ENCODE results near the gene PFKP.

PFKP gene

DNA sequence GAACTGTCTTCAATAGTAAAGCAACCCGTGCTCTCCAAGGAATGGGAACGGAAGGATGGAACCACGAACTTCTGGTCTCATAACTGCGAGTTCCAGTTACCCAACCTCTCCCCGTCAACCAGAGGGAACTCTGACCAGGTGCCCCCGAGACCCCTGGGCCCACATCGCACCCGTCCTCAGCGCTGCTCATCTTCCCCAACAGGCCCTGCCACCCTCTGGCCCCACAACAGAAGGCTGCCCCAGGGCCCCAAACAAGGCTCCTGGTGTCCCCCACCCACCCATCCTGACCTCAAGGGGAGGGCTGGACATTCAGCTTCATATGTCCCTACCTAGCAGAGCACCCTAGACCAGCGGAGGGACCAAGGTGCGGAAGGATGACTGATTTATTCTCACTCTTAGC lies 82.6 kb downstream of the PFKP start:
- H3K4me1 ChIP-seq (ENCODE audit: control insufficient read depth, insufficient read depth, low read length) = no peaks in the 10 kb centered on the region
- peaks cover 24 to 98% of the 10 kb centered on the region in 2 experiments for H3K36me3 ChIP-seq (ENCODE audit: control insufficient read depth in 2 of 2, insufficient read depth in 1 of 2, low read length in 2 of 2)
- ChIA-PET POLR2A (no interaction called here), CTCF (interaction anchor here (0.7 kb wide), 1 partner anchor 30 kb away, joined by 3 read pairs; no protein-coding TSS in a partner anchor)
- H3K27ac ChIP-seq (ENCODE audit: extremely low read depth, low read depth, low read length) = no peak overlapping the region
- no peaks in the 10 kb centered on the region for H3K9me3 ChIP-seq (ENCODE audit: control insufficient read depth, insufficient read depth, low read depth, low read length)
- H3K4me3 ChIP-seq (ENCODE audit: low read depth, low read length) = no peak overlapping the region
- TF ChIP-seq ZNF768 (tag by site-specific recombination; IDR thresholded peaks at IDR 0.05) = no peak
- no peak for TF ChIP-seq ZSCAN16 (tag by site-specific recombination; IDR thresholded peaks at IDR 0.05)
- no peak for TF ChIP-seq ZNF664 (tag by site-specific recombination; IDR thresholded peaks at IDR 0.05)
- no peak for TF ChIP-seq ZNF184 (tag by site-specific recombination; IDR thresholded peaks at IDR 0.05)
- no peak for TF ChIP-seq ZFP69B (tag by site-specific recombination; IDR thresholded peaks at IDR 0.05)
- no peak for TF ChIP-seq ZNF138 (tag by site-specific recombination; IDR thresholded peaks at IDR 0.05; ENCODE audit: borderline replicate concordance)
- TF ChIP-seq ZNF610 (tag by site-specific recombination; IDR thresholded peaks at IDR 0.05; ENCODE audit: borderline replicate concordance) = no peak
- no peak for TF ChIP-seq ZNF23 (tag by site-specific recombination; IDR thresholded peaks at IDR 0.05; ENCODE audit: borderline replicate concordance)
- no peak for TF ChIP-seq ZNF701 (tag by site-specific recombination; IDR thresholded peaks at IDR 0.05)
- TF ChIP-seq, protein P1, sequence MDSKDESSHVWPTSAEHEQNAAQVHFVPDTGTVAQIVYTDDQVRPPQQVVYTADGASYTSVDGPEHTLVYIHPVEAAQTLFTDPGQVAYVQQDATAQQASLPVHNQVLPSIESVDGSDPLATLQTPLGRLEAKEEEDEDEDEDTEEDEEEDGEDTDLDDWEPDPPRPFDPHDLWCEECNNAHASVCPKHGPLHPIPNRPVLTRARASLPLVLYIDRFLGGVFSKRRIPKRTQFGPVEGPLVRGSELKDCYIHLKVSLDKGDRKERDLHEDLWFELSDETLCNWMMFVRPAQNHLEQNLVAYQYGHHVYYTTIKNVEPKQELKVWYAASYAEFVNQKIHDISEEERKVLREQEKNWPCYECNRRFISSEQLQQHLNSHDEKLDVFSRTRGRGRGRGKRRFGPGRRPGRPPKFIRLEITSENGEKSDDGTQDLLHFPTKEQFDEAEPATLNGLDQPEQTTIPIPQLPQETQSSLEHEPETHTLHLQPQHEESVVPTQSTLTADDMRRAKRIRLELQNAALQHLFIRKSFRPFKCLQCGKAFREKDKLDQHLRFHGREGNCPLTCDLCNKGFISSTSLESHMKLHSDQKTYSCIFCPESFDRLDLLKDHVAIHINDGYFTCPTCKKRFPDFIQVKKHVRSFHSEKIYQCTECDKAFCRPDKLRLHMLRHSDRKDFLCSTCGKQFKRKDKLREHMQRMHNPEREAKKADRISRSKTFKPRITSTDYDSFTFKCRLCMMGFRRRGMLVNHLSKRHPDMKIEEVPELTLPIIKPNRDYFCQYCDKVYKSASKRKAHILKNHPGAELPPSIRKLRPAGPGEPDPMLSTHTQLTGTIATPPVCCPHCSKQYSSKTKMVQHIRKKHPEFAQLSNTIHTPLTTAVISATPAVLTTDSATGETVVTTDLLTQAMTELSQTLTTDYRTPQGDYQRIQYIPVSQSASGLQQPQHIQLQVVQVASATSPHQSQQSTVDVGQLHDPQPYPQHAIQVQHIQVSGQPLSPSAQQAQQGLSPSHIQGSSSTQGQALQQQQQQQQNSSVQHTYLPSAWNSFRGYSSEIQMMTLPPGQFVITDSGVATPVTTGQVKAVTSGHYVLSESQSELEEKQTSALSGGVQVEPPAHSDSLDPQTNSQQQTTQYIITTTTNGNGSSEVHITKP (tag by site-specific recombination; IDR thresholded peaks at IDR 0.05) = no peak
- no peak for TF ChIP-seq ZSCAN30 (tag by site-specific recombination; IDR thresholded peaks at IDR 0.05)

DNA sequence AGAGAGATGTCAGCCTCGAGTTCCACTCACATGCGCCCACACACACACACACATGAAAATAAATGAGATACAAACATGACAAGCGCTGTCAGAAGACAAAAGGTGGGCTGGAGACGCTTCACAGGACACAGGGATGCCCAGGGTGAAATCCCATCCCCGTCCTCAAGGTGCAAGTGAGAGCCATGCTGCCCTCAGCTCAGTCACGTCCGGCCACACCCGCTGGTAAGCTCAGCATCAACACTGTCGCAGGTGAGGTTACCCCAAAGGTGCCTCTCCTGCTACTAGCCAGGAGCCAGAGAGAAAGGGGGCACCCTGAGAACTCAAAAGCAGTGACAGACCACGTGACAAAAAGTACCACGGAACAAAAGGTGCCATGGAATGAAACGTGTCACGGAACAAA lies 83.0 kb downstream of the PFKP start:
- Histone ChIP-seq H3K27ac (ENCODE audit: extremely low read depth, low read depth, low read length) (no peak overlapping the region), H3K4me3 (ENCODE audit: low read depth, low read length) (no peak overlapping the region), H3K9me3 (ENCODE audit: control insufficient read depth, insufficient read depth, low read depth, low read length) (no peaks in the 10 kb centered on the region), H3K36me3 (ENCODE audit: control insufficient read depth in 2 of 2, insufficient read depth in 1 of 2, low read length in 2 of 2) (peaks cover 23 to 98% of the 10 kb centered on the region in 2 experiments), H3K4me1 (ENCODE audit: control insufficient read depth, insufficient read depth, low read length) (no peaks in the 10 kb centered on the region)
- ChIA-PET CTCF (interaction anchor here (0.7 kb wide), 1 partner anchor 31 kb away, joined by 3 read pairs; no protein-coding TSS in a partner anchor), POLR2A (no interaction called here)
- TF ChIP-seq ZNF544 (tag by site-specific recombination; IDR thresholded peaks at IDR 0.05) (no peak), ZNF623 (tag by site-specific recombination; IDR thresholded peaks at IDR 0.05) (no peak), ZSCAN16 (tag by site-specific recombination; IDR thresholded peaks at IDR 0.05) (no peak), ZNF221 (tag by site-specific recombination; IDR thresholded peaks at IDR 0.05; ENCODE audit: borderline replicate concordance) (no peak), BCL11B (tag by site-specific recombination; IDR thresholded peaks at IDR 0.05; ENCODE audit: low read depth) (no peak), SP3 (tag by site-specific recombination; IDR thresholded peaks at IDR 0.05) (no peak), ZNF416 (tag by site-specific recombination; IDR thresholded peaks at IDR 0.05) (no peak), ZNF302 (tag by site-specific recombination; IDR thresholded peaks at IDR 0.05; ENCODE audit: low read depth) (no peak), WT1 (tag by site-specific recombination; IDR thresholded peaks at IDR 0.05) (no peak), ZNF571 (tag by site-specific recombination; IDR thresholded peaks at IDR 0.05) (no peak)
- TF ChIP-seq, protein P2, sequence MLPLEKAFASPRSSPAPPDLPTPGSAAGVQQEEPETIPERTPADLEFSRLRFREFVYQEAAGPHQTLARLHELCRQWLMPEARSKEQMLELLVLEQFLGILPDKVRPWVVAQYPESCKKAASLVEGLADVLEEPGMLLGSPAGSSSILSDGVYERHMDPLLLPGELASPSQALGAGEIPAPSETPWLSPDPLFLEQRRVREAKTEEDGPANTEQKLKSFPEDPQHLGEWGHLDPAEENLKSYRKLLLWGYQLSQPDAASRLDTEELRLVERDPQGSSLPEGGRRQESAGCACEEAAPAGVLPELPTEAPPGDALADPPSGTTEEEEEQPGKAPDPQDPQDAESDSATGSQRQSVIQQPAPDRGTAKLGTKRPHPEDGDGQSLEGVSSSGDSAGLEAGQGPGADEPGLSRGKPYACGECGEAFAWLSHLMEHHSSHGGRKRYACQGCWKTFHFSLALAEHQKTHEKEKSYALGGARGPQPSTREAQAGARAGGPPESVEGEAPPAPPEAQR (tag by site-specific recombination; IDR thresholded peaks at IDR 0.05) = no peak
- TF ChIP-seq, protein P3, sequence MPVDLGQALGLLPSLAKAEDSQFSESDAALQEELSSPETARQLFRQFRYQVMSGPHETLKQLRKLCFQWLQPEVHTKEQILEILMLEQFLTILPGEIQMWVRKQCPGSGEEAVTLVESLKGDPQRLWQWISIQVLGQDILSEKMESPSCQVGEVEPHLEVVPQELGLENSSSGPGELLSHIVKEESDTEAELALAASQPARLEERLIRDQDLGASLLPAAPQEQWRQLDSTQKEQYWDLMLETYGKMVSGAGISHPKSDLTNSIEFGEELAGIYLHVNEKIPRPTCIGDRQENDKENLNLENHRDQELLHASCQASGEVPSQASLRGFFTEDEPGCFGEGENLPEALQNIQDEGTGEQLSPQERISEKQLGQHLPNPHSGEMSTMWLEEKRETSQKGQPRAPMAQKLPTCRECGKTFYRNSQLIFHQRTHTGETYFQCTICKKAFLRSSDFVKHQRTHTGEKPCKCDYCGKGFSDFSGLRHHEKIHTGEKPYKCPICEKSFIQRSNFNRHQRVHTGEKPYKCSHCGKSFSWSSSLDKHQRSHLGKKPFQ (tag by site-specific recombination; IDR thresholded peaks at IDR 0.05) = no peak

Measured in HEK293 (cell line).